Calu3 (cell line): ENCODE data around the gene VIPR2. TPM values are rescaled to one million over a fixed set of nuclear protein-coding genes. Genes with fewer than 3 reads are reported as not detected.

Source experiments
- BruUV-seq: library from RNA; stranded (reverse); fragments of 400-500 nt; replicated peaks from 2 replicates; lab custom pipeline; 2021; lab: Mats Ljungman, UMichigan
- CTCF ChIA-PET: fragments of 300-600 bp; sonication (Branson Sonifier 250); formaldehyde crosslinking; loops from one replicate; lab custom pipeline; 2022; ENCODE audit warnings: antibody characterized with exemption; lab: Charles Lee
- DNase-seq: peaks from one replicate; pipeline ENCODE4 v3.0.0; 2022
- H3K27ac Mint-ChIP-seq: one replicate; pipeline ENCODE4 v1.8.0; 2022; ENCODE audit warnings: mixed read lengths; ENCODE audit not compliant: unreplicated experiment
- H3K27me3 Mint-ChIP-seq: one replicate; pipeline ENCODE4 v1.8.0; 2022; ENCODE audit warnings: mixed read lengths; ENCODE audit not compliant: unreplicated experiment
- H3K36me3 Mint-ChIP-seq: one replicate; pipeline ENCODE4 v1.8.0; 2022; ENCODE audit warnings: mild to moderate bottlenecking, moderate library complexity, mixed read lengths; ENCODE audit not compliant: insufficient read depth, unreplicated experiment
- H3K4me1 Mint-ChIP-seq: one replicate; pipeline ENCODE4 v1.8.0; 2022; ENCODE audit warnings: mild to moderate bottlenecking, low read depth, mixed read lengths; ENCODE audit not compliant: unreplicated experiment
- H3K4me3 Mint-ChIP-seq: one replicate; pipeline ENCODE4 v1.8.0; 2022; ENCODE audit warnings: mild to moderate bottlenecking, low read depth, moderate library complexity, mixed read lengths; ENCODE audit not compliant: unreplicated experiment
- H3K9me3 Mint-ChIP-seq: one replicate; pipeline ENCODE4 v1.8.0; 2022; ENCODE audit warnings: low read depth, mixed read lengths; ENCODE audit not compliant: unreplicated experiment
- CTCF ChIP-seq: fragments of 200-600 bp; IDR thresholded peaks from one replicate; pipeline ENCODE4 v1.8.0; 2022; ENCODE audit warnings: antibody characterized with exemption; ENCODE audit not compliant: unreplicated experiment
- intact Hi-C: fragments of 100-400 bp; cut with micrococcal nuclease; formaldehyde crosslinking; loops from one replicate; pipeline ENCODE4 v1.10.0; 2022; ENCODE audit not compliant: unreplicated experiment
- total RNA-seq: library from RNA; stranded (reverse); gene quantifications from 2 replicates; pipeline ENCODE4 v1.2.3, GENCODE V29; 2022

Gene VIPR2
- total RNA-seq, 1 experiment from 2014 or later = not detected

DNA sequence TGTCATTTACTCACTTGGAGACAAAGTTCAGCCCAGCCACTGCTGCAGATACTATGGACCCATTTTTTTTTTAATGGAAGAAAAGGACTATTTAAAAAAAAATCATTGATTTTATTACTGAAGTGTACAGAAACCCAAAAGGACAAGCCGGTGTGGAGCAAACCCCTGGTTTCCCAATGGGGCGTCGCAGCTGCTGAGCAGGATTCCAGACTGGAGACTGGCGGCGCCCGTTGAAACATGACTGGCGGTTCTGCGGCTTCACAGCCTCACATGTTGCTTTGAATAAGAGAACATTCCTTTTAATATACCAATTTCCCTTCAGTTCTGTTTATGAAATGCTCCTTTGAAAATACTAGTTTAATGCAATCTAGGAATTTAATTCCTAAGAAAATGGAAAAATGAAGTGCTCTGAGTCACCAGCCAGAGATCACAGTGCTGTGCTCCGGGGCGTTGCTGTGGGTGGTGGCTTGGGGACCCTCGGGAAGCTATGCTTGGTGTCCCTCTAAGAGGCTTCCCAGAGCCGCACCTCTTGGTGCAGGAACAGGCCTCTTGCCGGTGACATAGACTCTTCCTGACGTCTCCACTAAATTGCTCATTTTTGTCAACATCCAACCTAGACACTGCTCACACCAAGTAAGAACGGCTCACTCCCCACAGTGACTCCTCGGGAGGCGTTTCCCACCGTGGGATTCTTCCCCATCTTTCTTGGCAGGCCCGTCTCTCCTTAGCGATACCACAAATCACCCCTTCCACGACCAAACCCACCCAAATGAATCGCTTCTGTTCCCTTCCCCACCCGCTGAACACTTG lies 12.0 kb upstream of the VIPR2 start:
- Mint-ChIP-seq H3K27me3 (no peaks in the 10 kb centered on the region), H3K9me3 (peaks cover 4% of the 10 kb centered on the region), H3K36me3 (no peaks in the 10 kb centered on the region), H3K27ac (no peak overlapping the region), H3K4me3 (no peak overlapping the region), H3K4me1 (no peaks in the 10 kb centered on the region)
- intact Hi-C loops = no loop called here
- BruUV-seq = no TSS peak
- CTCF ChIA-PET = no interaction called here
- no peak for DNase-seq
- no peak for TF ChIP-seq CTCF

DNA sequence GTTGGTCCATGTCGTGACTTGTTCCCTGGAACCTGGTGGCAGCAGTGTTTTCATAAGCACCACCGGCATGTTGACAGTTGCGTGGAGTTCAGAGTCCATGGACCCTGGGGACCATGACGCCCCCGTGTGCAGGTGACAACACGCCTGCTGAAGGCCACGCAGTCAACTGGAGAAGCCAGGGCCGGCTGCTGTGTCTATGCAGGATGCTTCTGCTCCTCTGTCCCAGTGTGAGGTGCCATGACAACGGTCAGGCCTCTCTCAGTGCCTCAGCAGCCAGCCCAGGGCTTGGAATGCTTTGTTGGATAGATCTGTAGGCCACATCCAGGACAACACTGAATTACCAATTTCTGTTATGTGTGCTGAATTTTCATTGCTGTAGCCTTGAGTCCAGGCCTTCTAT lies 10.7 kb upstream of the VIPR2 start:
- H3K27ac Mint-ChIP-seq = no peak overlapping the region
- peaks cover 4% of the 10 kb centered on the region for H3K9me3 Mint-ChIP-seq
- no peak for DNase-seq
- no TSS peak for BruUV-seq
- no peak for TF ChIP-seq CTCF
- H3K4me1 Mint-ChIP-seq = no peaks in the 10 kb centered on the region
- no peaks in the 10 kb centered on the region for H3K27me3 Mint-ChIP-seq
- intact Hi-C loops = no loop called here
- CTCF ChIA-PET = no interaction called here
- no peak overlapping the region for H3K4me3 Mint-ChIP-seq
- no peaks in the 10 kb centered on the region for H3K36me3 Mint-ChIP-seq

- CTCF ChIA-PET = no interaction called here
- no peak overlapping the region for H3K27ac Mint-ChIP-seq
- no peaks in the 10 kb centered on the region for H3K4me1 Mint-ChIP-seq
- peaks cover 4% of the 10 kb centered on the region for H3K9me3 Mint-ChIP-seq
- no peaks in the 10 kb centered on the region for H3K27me3 Mint-ChIP-seq
- no peak overlapping the region for H3K4me3 Mint-ChIP-seq
- intact Hi-C loops = no loop called here
- H3K36me3 Mint-ChIP-seq = no peaks in the 10 kb centered on the region
- BruUV-seq = no TSS peak
- TF ChIP-seq CTCF = no peak
- DNase-seq = no peak
Observed at GRCh38 chr7:159154243-159154642, 9.6 kb upstream of the VIPR2 start.

GRCh38 chr7:159153511-159153910 lies 8.8 kb upstream of the VIPR2 start:
- H3K27me3 Mint-ChIP-seq = no peaks in the 10 kb centered on the region
- peaks cover 4% of the 10 kb centered on the region for H3K9me3 Mint-ChIP-seq
- no peak overlapping the region for H3K27ac Mint-ChIP-seq
- no peak overlapping the region for H3K4me3 Mint-ChIP-seq
- CTCF ChIA-PET = no interaction called here
- no peaks in the 10 kb centered on the region for H3K36me3 Mint-ChIP-seq
- no peak for TF ChIP-seq CTCF
- BruUV-seq = no TSS peak
- intact Hi-C loops = no loop called here
- no peaks in the 10 kb centered on the region for H3K4me1 Mint-ChIP-seq
- DNase-seq = no peak
